ENCODE measurements around the gene ELL3.

ELL3 gene

DNA sequence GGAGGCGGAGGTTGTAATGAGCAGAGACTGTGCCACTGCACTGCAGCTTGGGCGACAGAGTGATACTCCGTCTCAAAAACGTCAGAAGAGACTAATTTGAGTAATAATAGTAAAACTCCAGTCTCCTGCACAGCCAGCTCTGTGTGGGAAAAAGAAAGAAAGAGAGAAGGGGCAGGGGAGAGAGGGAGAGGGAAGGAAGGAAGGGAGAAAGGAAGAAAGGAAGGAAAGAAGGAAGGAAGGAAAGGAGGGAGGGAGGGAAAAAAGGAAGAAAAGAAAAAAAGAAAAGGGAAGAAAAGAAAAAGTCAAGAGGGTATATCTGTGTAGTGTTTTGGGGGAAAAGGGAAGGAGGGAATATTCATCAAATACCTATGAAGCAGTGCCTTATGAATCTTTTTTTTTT, 53.6 kb downstream of the ELL3 start:
- no peak for DNase-seq (ENCODE audit: low spot score)

All from HuH-7.5 (cell line).